ENCODE measurements around the gene SMYD3. TPM values are rescaled to one million over a fixed set of nuclear protein-coding genes. Genes with fewer than 3 reads are reported as not detected.

The SMYD3 gene
- polyA plus RNA-seq, 1 experiment: 39.9 TPM

- Histone ChIP-seq H3K4me3 (ENCODE audit: low read depth, low read length) (no peak overlapping the region), H3K27ac (ENCODE audit: low read depth, low read length) (no peak overlapping the region), H3K27me3 (ENCODE audit: control insufficient read depth, insufficient read depth, low read length) (no peaks in the 10 kb centered on the region), H3K9me3 (ENCODE audit: control insufficient read depth, insufficient read depth, low read length) (no peaks in the 10 kb centered on the region)
- no peak for TF ChIP-seq CTCF (IDR thresholded peaks at IDR 0.05; ENCODE audit: low read depth, low read length)
- ChIA-PET CTCF (no interaction called here), POLR2A (no interaction called here)
- no peak for DNase-seq (ENCODE audit: low read depth, low spot score)
Measured at GRCh38 chr1:246396322-246396721, 110.8 kb downstream of the SMYD3 start.

- H3K9me3 ChIP-seq (ENCODE audit: control insufficient read depth, insufficient read depth, low read length): peaks cover 4% of the 10 kb centered on the region
- no peak overlapping the region for H3K27ac ChIP-seq (ENCODE audit: low read depth, low read length)
- H3K4me3 ChIP-seq (ENCODE audit: low read depth, low read length): no peak overlapping the region
- POLR2A ChIA-PET: no interaction called here
- no peak for TF ChIP-seq CTCF (IDR thresholded peaks at IDR 0.05; ENCODE audit: low read depth, low read length)
- DNase-seq (ENCODE audit: low read depth, low spot score): peak; percentile 18
- H3K27me3 ChIP-seq (ENCODE audit: control insufficient read depth, insufficient read depth, low read length): no peaks in the 10 kb centered on the region
- CTCF ChIA-PET: interaction anchor here (1.3 kb wide), 1 partner anchor 61 kb away, joined by 3 read pairs; no protein-coding TSS in a partner anchor
Measured at GRCh38 chr1:246394121-246394520, 113.0 kb downstream of the SMYD3 start.

GRCh38 chr1:246390855-246391254 lies 116.2 kb downstream of the SMYD3 start:
- no peak for TF ChIP-seq CTCF (IDR thresholded peaks at IDR 0.05; ENCODE audit: low read depth, low read length)
- ChIA-PET POLR2A (no interaction called here), CTCF (interaction anchor here (0.6 kb wide), 1 partner anchor 29 kb away, joined by 4 read pairs; no protein-coding TSS in a partner anchor)
- H3K27ac ChIP-seq (ENCODE audit: low read depth, low read length): no peak overlapping the region
- H3K9me3 ChIP-seq (ENCODE audit: control insufficient read depth, insufficient read depth, low read length): peaks cover 4% of the 10 kb centered on the region
- no peak for DNase-seq (ENCODE audit: low read depth, low spot score)
- H3K27me3 ChIP-seq (ENCODE audit: control insufficient read depth, insufficient read depth, low read length): no peaks in the 10 kb centered on the region
- no peak overlapping the region for H3K4me3 ChIP-seq (ENCODE audit: low read depth, low read length)

- ChIA-PET CTCF (interaction anchor here (1.0 kb wide), 1 partner anchor 44 kb away, joined by 3 read pairs; no protein-coding TSS in a partner anchor), POLR2A (no interaction called here)
- no peak overlapping the region for H3K4me3 ChIP-seq (ENCODE audit: low read depth, low read length)
- no peak overlapping the region for H3K27ac ChIP-seq (ENCODE audit: low read depth, low read length)
- no peaks in the 10 kb centered on the region; the same call in 1 of the 2 replicates for H3K9me3 ChIP-seq (ENCODE audit: control insufficient read depth, insufficient read depth, low read length)
- no peak for TF ChIP-seq CTCF (IDR thresholded peaks at IDR 0.05; ENCODE audit: low read depth, low read length)
- H3K27me3 ChIP-seq (ENCODE audit: control insufficient read depth, insufficient read depth, low read length): no peaks in the 10 kb centered on the region
- DNase-seq (ENCODE audit: low read depth, low spot score): no peak
Measured at GRCh38 chr1:246384616-246385015, 122.5 kb downstream of the SMYD3 start.

GRCh38 chr1:246383791-246384190 lies 123.3 kb downstream of the SMYD3 start:
- no peaks in the 10 kb centered on the region; the same call in 1 of the 2 replicates for H3K9me3 ChIP-seq (ENCODE audit: control insufficient read depth, insufficient read depth, low read length)
- CTCF ChIA-PET: no interaction called here
- no peaks in the 10 kb centered on the region for H3K27me3 ChIP-seq (ENCODE audit: control insufficient read depth, insufficient read depth, low read length)
- POLR2A ChIA-PET: no interaction called here
- no peak for TF ChIP-seq CTCF (IDR thresholded peaks at IDR 0.05; ENCODE audit: low read depth, low read length)
- H3K27ac ChIP-seq (ENCODE audit: low read depth, low read length): no peak overlapping the region
- DNase-seq (ENCODE audit: low read depth, low spot score): no peak
- no peak overlapping the region for H3K4me3 ChIP-seq (ENCODE audit: low read depth, low read length)
